Right lobe of liver (tissue), 4 donors: ENCODE measurements around the gene EN1.

Experiments used
- CTCF ChIP-seq, 4 donors: fragments of 200-600 bp in 3 of 4; fragments of 450-650 bp in 1 of 4; IDR thresholded peaks; one replicate each; pipeline versions ENCODE4 v1.5.1 to v1.8.0; 2016 to 2022; ENCODE audit warnings: antibody characterized with exemption in 4 of 4, mild to moderate bottlenecking in 2 of 4
- POLR2A ChIP-seq: fragments of 450-650 bp; IDR thresholded peaks from one replicate; pipeline ENCODE4 v1.6.1; 2017; ENCODE audit warnings: antibody characterized with exemption, mild to moderate bottlenecking
- donor health status: DM: no; HTN: no; CAD: no.
- donor health status: DM: no; HTN: no; CAD: no.
- donor health status: DM: no; HTN: yes; CAD: no.

GRCh38 chr2:118800736-118801135 lies 46.7 kb downstream of the EN1 start:
- TF ChIP-seq CTCF (IDR thresholded peaks at IDR 0.05): no peak
- no peak for TF ChIP-seq POLR2A
